Right hindlimb (tissue), 1 donor: ENCODE measurements around the gene IP6K3.

Experiments
- DNase-seq: peaks from one replicate; pipeline ENCODE4 v3.0.0-alpha.2; 2018

IP6K3 gene

DNA sequence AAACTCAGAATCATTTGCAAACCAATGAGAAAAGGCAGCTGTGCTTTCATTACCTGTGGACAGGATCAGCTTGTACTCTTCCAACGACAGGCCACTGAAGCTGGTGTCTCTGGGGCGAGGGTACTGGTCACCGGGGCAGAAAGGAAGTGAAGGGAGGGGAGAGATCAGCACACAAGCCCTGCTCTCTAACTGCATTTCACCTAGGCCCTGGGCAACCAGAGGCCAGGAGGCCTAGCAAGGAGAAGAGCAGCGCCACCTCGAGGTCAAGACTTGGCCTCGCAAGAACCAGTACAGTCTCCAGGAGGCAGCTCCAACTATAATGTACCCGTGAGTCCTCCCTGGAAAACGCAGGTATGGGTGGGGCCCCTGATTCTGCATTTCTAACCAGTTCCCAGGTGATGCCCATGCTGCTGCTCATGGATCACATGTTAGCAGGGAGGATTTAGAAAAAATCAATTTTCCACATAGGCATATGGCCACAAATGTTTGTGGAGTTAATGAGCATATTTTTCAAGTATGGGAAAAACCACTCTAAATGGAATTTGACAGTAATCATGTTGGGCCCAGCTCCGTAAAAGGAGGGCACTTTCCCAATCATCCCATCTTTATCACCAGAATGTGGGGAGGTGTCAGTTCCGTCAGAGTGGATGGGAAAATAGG is 46.2 kb downstream of the IP6K3 start:
- DNase-seq = peak; percentile 56

DNA sequence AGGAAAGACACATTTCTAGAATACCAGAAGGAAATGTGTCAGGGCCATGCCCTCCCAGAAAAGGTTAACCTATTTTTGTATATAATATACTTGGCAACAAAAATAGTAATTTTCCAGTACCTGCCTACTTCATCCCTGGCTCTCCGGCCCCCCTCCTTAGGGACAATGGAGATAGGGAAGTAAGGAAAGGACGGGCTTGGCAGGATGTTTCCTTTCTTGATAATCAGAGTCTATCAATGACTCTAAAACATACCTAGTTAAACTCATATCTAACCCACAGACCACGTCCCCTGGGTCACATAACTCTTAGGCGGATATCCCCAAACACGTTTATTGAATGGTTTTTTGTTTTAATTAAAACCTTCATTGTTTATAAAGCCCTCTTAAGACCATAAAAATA is 47.0 kb downstream of the IP6K3 start:
- no peak for DNase-seq

DNA sequence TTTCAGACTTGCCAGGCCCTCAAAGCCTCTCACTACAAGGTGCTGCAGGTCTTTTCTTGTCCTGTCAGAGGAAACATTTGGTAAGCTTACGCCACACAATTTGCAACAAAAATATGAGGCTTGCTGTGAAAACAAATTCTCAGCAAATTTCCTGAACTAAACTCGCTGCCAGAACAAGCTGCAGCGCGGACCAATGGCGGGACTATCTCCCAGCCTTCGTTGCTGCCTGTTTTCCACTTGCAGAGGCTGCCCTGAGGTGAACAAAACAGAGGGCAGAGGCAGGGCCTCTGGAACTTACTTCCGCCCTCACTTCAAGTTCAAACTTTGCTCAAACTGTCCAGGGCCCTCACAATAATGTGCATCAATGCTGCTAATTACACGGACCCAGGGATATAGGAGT is 47.6 kb downstream of the IP6K3 start:
- no peak for DNase-seq

DNA sequence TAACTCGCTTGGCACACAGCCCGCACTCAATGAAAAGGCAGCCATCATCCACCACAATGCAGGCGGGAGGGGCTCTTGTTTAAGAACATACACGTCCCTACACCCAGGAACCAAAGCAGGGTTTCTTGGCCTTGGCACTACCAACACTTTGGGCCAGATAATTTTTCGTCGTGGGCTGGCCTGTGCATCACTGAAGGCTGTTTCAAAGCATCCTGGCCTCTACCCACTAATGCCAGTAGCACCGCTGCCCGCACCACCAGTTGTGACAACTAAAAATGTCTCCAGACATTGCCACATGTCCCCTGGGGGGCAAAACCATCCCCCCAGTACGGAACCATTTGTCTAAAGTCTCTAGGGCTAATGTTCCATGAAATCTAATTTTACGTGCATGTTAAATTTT is 48.2 kb downstream of the IP6K3 start:
- no peak for DNase-seq

DNA sequence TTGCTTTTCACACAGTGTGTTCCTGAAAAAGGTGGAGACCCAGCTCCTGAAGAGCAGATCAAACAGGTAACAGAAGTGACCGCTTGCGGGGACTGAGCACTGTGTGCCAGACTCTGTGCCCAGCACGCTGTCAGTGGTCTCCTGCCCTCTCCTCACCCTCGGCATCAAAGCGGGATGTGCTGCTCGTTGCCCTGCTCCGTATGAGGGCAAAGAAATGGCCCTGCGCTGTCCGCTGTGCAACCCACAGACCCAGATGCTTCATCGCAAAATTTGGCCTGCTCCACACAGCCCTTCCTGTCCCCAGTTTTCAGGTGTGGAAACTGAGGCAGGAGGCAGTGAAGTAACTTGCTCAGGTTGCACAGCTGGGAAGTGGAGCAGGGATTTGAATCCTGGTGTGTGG is 48.9 kb downstream of the IP6K3 start:
- peak; percentile 18 for DNase-seq

DNA sequence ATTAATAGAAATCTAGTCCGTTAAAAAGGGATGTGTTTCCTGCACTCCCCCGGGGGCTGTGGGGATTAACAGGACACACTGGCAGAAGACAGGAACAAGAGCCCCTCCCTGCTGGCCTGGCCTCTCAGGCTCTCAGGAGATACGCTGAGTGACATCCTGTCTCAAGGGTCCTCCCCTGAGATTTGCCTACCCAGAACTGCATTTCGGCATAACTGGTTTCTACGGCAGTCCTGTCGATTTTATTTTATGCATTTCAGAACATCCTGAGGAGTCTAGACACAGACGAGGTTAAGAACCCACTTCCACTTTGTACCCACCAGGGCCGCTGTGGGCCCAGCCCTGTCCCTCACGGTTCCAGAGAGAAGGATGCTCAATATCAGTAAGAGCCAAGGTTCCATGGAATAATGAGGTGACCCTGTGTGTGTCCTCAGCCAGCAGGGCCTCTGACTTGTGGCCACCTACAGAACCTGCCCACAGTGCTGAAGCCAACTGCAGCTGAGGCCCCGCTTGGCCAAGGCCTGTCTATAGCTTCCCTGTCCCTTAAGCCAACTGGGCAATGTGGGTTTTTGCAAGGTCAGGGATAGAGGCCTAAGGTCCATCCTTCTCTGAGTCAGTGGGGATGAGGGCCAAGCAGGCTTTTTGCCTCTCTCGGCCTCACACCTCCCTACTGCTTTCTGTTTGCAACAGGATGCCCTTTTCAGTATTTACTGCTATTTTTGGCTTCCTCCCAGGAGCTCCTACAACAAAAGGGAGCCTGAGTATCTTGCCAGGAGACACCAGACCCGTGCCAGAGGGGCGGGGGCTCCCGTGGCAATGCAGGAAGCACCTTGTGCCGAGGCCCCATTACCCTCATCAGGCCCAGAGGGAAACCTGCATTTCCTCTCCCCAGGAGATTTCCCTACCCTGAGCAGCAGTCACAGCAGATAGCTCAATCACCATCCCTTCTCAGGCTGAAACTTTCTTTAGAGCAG is 49.9 kb downstream of the IP6K3 start:
- DNase-seq = peak; percentile 47

DNA sequence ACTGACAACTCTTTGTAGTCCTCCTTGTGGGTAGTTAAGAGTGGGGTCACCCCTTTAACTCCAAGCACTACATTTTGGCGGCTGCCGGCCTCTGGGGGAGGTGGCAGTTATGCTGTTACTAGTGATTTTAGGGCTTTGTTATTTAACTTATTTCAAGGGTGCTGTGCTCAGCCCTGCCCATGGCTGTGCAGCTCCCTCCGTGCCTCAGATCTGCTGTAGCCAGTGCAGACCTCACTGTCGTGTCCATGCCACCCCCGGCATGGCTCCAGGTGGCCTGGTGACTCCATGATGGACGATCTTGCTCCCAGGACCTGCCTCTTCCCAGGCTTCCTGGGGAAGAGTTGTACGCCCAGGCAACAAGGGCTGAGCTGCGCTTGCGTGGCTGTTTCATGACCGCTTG is 50.6 kb downstream of the IP6K3 start:
- DNase-seq = no peak

DNA sequence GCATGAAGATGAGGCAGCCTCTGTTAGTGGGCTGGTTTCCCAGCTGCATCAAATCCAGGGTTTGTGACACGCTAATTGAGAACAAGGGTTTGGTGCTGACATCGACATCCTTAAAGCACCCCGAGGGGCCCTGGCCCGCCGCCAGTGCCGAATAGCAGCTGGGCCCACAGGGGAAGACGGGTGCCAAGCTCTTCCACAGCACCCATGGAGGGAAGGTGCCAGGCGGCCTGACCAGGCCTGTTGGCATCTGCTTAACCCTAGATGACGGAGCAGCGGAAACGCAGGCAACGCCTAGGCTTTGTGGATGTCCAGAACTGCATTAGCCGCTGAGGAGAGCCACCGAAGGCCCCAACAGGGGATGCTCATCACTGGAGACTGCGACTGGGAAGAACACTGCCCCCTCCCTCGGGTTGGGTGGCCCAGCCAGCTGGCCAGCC is 51.2 kb downstream of the IP6K3 start:
- no peak for DNase-seq

DNA sequence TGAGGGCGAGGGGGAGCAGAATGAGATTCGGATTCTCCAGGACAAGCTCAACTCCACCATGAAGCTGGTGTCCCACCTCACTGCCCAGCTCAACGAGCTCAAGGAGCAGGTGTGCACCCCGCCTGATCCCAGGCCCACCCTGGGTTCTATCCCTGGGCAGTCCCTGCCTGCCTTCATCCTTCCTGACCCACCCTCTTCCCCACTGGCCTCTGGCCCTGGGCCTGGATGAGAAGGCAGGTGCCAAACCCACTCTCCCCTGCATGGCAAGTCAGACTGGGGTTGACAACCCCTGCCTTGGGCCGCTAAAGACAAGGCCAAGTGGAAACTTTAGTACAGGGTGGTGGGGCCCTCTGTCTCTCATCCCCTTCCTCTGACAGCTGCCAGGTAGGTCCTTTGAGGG is 51.7 kb downstream of the IP6K3 start:
- peak; percentile 20 for DNase-seq

DNA sequence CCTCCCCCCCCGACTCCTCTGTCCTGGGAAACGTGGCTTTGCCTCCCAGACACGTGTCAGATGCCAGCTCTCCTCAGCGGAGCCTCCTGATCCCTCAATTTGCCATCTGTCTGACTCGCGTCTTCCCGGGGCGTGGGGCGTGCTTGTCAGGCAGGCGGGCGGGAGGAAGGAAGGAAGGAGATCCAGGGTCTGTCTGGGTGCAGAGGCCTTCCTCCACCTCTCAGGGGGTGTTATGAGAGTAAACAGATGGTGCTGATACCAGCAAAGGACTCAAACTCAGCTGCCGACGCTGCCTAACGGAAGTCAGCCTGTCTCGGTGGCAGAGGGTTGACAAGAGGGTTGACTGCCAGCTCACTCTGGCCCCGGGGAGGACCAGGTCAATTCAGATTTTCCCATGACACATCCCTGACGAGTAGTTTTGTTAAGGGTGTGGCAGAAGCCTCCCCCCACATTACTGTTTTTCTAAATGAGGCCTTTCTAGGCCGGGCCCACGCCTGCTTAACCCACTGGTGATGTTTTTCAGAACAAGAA is 52.2 kb downstream of the IP6K3 start:
- peak; percentile 62 for DNase-seq

DNA sequence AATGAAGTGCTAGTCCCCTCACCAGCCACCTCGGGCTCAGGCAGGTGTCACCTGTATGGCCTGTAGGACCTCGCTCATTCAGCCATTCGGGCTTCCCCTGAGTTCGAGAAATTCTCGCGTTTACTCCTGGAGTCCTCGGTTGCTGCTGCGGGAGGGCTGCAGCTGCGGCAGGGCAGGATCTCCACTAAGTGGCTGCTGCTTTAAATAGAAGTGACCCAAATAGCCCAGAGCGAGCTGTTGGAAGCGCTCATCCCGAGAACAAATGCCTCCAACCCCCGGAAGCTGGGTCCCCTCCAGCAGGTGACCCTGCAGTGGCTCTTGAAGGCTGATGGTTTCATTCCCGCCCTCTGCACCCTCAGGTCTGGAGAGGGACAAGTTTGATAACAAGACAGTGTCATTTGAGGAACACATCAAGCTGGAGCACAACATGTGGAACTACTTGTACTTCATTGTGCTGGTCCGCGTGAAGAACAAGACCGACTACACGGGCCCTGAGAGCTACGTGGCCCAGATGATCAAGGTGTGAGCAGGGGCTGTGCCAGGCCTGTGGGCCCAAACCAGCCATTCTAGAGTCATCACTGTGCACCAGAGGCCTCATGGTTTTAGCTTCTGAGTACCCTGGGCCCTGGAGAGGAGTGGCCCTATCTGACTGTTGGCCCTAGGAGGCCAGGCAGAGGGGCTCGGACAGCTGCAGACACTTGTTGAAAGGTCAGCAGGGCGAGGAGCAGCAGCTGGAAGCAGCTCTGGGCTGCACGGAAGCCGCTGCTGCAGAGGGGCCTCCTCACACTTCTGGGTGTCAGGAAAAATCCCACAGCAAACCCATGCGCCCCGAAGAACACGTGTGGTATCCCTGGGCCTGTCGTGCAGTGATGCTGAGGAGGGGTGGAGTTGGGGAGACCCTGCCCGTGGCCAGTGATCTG is 53.3 kb downstream of the IP6K3 start:
- peak; percentile 44 for DNase-seq

DNA sequence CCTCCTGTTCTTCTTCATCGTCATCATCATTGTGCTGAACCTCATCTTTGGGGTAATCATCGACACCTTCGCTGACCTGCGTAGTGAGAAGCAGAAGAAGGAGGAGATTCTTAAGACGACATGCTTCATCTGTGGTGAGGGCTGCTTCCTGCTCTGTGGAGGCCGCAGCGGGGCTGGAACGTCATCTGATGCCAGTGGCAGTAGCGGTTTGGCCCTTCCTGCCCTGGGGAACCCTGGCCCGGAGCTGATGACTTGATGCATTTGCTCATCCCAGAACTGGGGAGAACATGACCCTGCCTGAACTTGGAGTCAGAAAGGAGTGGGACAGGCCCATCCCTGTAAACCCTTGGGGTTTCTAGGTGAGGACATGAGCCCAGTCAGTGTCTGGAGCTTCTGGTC is 53.9 kb downstream of the IP6K3 start:
- DNase-seq = peak; percentile 32

DNA sequence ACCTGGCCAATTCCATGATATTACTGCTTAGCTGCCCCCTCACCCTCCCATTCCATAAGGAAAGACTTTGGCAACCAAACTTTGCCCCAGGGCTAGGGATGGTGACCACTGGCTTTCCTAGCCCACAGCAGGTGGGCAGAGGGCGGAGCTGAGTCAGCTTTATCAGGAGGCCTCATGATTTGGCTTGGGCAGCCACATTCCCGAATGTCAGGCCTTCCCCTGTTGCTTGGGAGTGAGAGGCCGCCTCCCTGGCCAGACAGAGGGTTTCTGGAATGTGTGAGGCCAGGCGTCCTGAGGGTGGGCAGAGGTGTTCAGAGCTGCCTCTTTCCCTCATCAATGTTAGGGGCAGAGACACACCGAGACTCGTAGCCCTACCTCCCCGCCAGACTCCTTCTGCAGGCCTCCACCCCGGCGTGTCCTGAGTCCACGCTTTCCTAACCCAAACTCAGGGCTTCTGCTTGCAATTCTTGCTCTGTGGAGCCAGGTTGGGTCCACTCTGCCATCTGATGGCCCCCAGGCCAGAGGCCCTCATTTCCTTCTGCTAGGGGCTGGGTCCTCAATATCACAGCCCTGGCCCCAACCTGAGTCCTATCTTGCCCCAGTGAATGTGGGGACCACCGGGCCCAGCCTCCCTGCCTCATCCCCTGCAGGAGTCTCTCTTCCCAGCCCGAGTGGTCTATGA is 54.5 kb downstream of the IP6K3 start:
- peak; percentile 17 for DNase-seq

DNA sequence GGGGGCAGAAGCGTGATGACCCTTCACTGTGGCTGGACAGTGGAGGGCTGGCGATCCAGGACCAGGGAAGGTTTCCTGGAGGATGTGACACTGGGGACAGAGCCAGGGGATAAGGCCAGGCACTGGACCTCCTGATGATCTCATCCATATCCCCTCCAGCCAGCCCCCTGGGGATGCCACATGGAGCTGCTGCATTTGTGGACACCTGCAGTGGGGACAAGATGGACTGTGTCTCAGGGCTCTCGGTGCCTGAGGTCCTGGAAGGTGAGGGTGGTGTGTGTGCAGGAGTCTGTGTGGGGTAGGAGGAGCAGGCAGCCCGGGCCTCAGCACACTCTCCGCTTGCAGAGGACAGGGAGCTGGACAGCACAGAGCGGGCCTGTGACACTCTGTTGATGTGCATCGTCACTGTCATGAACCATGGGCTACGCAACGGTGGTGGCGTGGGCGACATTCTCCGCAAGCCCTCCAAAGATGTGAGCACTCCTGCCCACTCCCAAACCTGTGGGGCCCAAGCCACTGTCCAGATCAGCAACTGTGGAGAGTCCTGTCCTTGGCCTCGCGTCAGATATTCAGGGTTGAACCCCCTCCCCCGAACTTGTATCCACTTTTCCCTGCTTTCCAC is 55.1 kb downstream of the IP6K3 start:
- DNase-seq = no peak

DNA sequence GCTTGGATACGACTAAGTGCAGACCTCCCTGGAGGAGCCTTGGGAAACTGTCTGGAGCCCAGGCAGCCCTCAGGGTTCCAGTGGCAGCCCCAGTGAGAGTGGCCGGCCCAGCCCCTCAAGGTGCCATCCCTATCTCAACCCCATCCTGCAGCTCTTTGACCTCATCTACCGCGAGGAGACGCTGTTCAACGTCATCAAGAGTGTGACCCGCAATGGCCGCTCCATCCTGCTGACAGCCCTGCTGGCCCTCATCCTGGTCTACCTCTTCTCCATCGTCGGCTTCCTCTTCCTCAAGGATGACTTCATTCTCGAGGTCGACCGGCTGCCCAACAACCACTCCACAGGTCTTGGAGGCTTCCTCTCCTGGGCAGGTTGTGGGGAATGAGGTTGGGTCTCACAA is 55.9 kb downstream of the IP6K3 start:
- DNase-seq = no peak

DNA sequence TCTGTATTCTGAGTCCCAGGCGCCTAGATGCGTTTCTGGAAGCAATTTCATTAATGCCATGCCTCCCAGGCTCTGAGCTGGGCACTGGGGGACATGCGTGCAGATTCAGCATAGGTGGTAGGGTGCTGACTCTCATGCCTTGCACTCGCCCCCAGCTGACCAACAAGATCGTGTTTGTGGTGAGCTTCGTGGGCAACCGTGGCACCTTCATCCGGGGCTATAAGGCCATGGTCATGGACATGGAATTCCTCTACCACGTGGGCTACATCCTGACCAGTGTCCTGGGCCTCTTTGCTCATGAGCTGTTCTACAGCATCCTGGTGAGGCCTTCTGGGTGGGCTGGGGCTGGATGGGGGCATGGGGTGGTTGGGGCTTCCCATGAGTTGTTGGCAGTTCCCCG is 56.8 kb downstream of the IP6K3 start:
- DNase-seq = no peak

DNA sequence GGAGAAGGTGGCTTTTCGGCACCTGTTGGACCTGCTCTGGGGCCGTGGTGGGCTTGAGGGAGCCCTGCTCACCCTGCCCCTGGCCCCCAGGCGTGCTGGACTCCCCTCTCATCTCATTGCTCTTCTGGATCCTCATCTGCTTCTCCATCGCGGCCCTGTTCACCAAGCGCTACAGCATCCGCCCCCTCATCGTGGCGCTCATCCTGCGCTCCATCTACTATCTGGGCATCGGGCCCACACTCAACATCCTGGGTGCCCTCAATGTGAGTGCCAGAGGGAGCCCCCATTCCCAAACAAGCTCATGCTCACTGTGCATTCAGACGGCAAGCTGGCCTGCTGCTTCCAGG is 57.6 kb downstream of the IP6K3 start:
- DNase-seq = no peak

DNA sequence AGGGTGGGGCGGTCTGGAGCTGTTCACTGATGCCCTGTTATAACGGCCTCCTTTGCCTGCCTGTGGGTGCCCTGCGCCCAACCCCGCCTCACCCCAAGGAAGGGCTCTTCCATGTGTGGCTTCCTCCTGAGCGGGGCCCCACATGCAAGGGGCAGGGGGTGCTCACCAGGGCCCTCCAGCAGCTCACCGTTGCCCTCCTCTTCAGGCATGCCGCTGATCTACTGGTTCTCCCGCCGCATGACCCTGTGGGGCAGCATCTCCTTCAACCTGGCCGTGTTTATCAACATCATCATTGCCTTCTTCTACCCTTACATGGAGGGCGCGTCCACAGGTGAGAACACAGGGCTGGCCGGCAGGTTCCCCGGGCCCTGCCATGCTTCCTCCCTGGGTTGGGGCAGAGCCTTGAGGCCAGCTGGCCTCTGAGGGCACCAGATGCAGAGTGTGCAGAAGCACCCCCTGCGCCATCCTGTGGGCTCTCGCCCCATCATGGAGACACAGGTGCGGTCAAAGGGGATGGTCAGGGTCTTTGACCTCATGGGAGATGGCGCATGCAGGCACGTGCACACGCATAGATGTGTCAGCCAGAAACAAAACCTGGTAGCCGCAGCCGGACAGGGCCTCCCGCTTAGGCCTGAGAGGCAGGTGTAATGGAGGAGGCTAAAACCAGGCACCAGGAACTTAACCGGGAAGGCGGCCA is 58.1 kb downstream of the IP6K3 start:
- DNase-seq = no peak

DNA sequence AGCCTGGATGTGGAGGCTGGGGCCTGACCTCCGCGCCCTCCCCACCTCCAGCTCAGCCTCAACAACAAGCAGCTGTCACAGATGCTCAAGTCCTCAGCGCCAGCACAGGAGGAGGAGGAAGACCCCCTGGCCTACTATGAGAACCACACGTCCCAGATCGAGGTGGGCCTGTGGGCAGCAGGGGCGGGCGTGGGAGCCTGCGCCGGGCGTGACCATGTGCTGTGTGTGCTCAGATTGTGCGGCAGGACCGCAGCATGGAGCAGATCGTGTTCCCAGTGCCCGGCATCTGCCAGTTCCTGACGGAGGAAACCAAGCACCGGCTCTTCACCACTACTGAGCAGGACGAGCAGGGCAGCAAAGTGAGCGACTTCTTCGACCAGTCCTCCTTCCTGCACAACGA is 58.7 kb downstream of the IP6K3 start:
- DNase-seq = no peak

DNA sequence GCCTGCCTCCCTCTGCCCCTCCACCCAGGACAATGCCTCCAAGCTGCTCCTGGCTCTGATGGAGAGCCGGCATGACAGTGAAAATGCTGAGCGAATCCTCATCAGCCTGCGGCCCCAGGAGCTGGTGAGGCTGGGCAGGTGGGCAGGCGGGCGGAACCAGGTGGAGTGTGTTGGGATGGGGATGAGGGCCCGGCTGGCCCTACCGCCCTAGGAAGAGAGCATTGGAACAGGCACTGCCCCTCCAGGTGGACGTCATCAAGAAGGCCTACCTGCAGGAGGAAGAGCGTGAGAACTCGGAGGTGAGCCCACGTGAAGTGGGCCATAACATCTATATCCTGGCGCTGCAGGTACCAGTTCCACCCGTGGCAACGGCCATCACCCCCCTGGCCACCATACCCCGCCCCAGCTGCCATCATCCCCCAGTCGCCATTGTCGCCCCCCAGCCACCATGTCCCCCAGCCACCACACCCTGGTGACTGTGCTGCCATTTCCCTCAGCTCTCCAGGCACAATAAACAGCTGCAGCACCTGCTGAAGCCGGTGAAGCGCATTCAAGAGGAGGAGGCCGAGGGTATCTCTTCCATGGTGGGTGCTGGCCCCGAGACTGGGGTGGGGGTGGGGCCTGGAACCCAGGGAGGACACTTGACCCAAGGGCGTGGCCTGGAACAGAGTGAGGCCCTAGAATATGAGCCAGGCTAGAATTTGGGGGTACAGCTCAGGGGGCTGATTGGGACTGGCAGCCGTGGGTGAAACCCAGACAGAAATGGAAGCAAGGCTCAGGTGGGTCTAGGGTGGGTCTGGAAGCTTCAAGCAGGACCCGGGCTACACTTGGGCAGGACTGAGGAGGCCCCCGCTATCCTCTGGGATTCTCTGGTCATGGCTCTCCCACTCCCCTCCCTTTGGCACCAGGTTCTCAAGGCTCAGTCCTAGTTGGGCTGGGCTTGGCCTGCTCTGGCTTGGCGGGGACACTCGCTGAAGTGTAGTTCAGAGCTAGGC is 59.4 kb downstream of the IP6K3 start:
- no peak for DNase-seq
